ENCODE measurements around the gene P3R3URF.

The P3R3URF gene

GRCh38 chr1:46131712-46132528 lies 44.4 kb downstream of the P3R3URF start:
- DNase-seq = no peak

GRCh38 chr1:46131093-46131492 lies 45.2 kb downstream of the P3R3URF start:
- DNase-seq = no peak

GRCh38 chr1:46130606-46131005 lies 45.7 kb downstream of the P3R3URF start:
- DNase-seq = no peak

- DNase-seq = no peak
Observed at GRCh38 chr1:46130121-46130520, 46.2 kb downstream of the P3R3URF start.

- no peak for DNase-seq
Observed at GRCh38 chr1:46128344-46128743, 47.9 kb downstream of the P3R3URF start.
